GM12892 (cell line): ENCODE results near the gene CCL3. TPM values are rescaled to one million over a fixed set of nuclear protein-coding genes. Genes with fewer than 3 reads are reported as not detected.

ENCODE experiments used
- DNase-seq: peaks from one replicate; pipeline ENCODE4 v3.0.0; 2011; ENCODE audit not compliant: insufficient read length
- FAIRE-seq: peaks from 2 replicates; lab custom pipeline; 2011; peaks lifted over from hg19 to GRCh38; lab: Jason Lieb, UNC
- POLR2A ChIP-seq: IDR thresholded peaks from 2 replicates; pipeline ENCODE4 v1.6.1; 2011; ENCODE audit warnings: low read depth, low read length, control low read depth
- POLR2AphosphoS5 ChIP-seq: IDR thresholded peaks from 2 replicates; pipeline ENCODE4 v1.6.1; 2011; ENCODE audit warnings: low read depth, low read length, control low read depth
- TAF1 ChIP-seq: IDR thresholded peaks from 2 replicates; pipeline ENCODE4 v1.6.1; 2011; ENCODE audit warnings: low read depth, mild to moderate bottlenecking, control low read depth, low read length, borderline replicate concordance
- polyA plus RNA-seq: library from polyadenylated mRNA; unstranded; fragments of >200 nt; gene quantifications from one replicate; pipeline ENCODE4 v1.2.1, GENCODE V29; 2012; ENCODE audit warnings: missing spikeins, inconsistent platforms; ENCODE audit not compliant: missing spikeins

CCL3 gene
- polyA plus RNA-seq, result 413 TPM

- DNase-seq (peak; percentile 32), FAIRE-seq (no peak)
- peak; percentile 98 for TF ChIP-seq POLR2AphosphoS5
- TF ChIP-seq TAF1, result 0 out of 2 replicates have a peak, but pooled peaks have one; percentile 49
- peak; percentile 98 for TF ChIP-seq POLR2A
These were observed at the start of gene CCL3 for GRCh38 chr17:36089888-36090836. TSS of gene CCL3 (minus strand) at chr17:36090143. CDS start at chr17:36090058, 85 bp downstream.

GRCh38 chr17:36136439-36136838, 46.5 kb upstream of the CCL3 start:
- DNase-seq (no peak), FAIRE-seq (no peak)
- TF ChIP-seq POLR2AphosphoS5 (no peak), POLR2A (no peak), TAF1 (no peak)

- FAIRE-seq (no peak), DNase-seq (no peak)
- no peak for TF ChIP-seq POLR2A
- no peak for TF ChIP-seq POLR2AphosphoS5
- no peak for TF ChIP-seq TAF1
These were observed 46.1 kb upstream of the CCL3 start for GRCh38 chr17:36136036-36136435.

- TF ChIP-seq POLR2AphosphoS5, result no peak
- no peak for TF ChIP-seq POLR2A
- no peak for TF ChIP-seq TAF1
- FAIRE-seq (no peak), DNase-seq (no peak)
These were observed 45.5 kb upstream of the CCL3 start for GRCh38 chr17:36135465-36135864.

- TF ChIP-seq POLR2A (no peak), TAF1 (no peak), POLR2AphosphoS5 (no peak)
- DNase-seq (no peak), FAIRE-seq (no peak)
These were observed 43.8 kb upstream of the CCL3 start for GRCh38 chr17:36133602-36134236.

- FAIRE-seq (no peak), DNase-seq (no peak)
- TF ChIP-seq POLR2AphosphoS5 (no peak), TAF1 (no peak), POLR2A (no peak)
These were observed 42.5 kb upstream of the CCL3 start for GRCh38 chr17:36132421-36132831.

GRCh38 chr17:36131931-36132330, 42.0 kb upstream of the CCL3 start:
- no peak for FAIRE-seq
- no peak for DNase-seq
- TF ChIP-seq POLR2AphosphoS5 (no peak), TAF1 (no peak), POLR2A (no peak)

- FAIRE-seq (no peak), DNase-seq (no peak)
- TF ChIP-seq TAF1, result no peak
- no peak for TF ChIP-seq POLR2AphosphoS5
- TF ChIP-seq POLR2A, result no peak
These were observed 41.5 kb upstream of the CCL3 start for GRCh38 chr17:36131421-36131820.

- TF ChIP-seq POLR2AphosphoS5 (no peak), POLR2A (no peak), TAF1 (no peak)
- FAIRE-seq, result no peak
- no peak for DNase-seq
These were observed 40.4 kb upstream of the CCL3 start for GRCh38 chr17:36130346-36130745.

- no peak for FAIRE-seq
- no peak for TF ChIP-seq TAF1
- no peak for TF ChIP-seq POLR2A
- no peak for TF ChIP-seq POLR2AphosphoS5
These were observed 39.7 kb upstream of the CCL3 start for GRCh38 chr17:36129616-36130015.

GRCh38 chr17:36128411-36128978, 38.6 kb upstream of the CCL3 start:
- no peak for TF ChIP-seq TAF1
- no peak for TF ChIP-seq POLR2A
- no peak for TF ChIP-seq POLR2AphosphoS5
- FAIRE-seq (no peak), DNase-seq (no peak)

More at GRCh38 chr17:36129616-36130015, 39.7 kb upstream of the CCL3 start:
- no peak for DNase-seq

- DNase-seq (no peak), FAIRE-seq (no peak)
- TF ChIP-seq TAF1 (no peak), POLR2AphosphoS5 (no peak), POLR2A (peak; percentile 5; the same call in 1 of the 2 replicates)
These were observed 38.0 kb upstream of the CCL3 start for GRCh38 chr17:36127911-36128310.
